ENCODE measurements around the gene KRTAP4-3.
"Not testable (repeated sequence)": the region's sequence is repeated elsewhere in the genome, so short reads cannot be mapped to it uniquely, and the experiment has no call there.

Gene KRTAP4-3

DNA sequence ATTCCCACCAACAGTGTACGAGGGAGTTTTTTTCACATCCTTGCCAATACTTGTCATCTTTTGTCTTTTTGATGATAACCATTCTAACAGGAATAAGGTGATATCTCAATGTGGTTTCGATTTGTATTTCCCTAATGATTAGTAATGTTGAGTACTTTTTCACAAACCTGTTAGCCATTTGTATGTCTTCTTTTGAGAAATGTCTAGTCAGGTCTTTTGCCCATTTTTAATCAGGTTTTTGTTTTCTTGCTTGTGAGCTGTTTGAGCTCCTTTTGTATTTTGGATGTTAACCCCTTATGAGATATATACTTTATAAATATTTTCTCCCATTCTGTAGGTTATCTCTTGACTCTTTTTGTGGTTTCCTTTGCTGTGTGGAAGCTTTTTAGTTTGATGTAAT lies 16.5 kb downstream of the KRTAP4-3 start:
- no peak for DNase-seq (ENCODE audit: low spot score)

DNA sequence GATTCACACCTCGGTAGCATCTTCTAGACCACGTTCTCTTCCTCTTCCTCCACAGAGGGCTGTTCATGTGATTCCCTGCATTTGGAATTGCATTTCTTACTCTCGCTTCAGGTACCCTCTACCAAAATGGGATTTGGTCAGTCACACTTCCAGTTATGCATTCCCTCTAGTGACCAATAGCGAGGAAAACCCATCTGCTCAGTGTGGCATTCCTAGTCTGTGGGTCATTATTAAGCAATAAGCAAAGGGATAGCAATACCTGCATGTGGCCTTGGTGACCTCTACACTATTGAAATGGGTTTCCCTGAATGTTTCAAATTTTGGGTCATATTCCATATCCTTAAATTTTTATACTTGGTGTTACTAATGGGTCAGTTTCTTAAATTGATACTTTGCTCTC lies 18.0 kb downstream of the KRTAP4-3 start:
- DNase-seq (ENCODE audit: low spot score), result no peak

DNA sequence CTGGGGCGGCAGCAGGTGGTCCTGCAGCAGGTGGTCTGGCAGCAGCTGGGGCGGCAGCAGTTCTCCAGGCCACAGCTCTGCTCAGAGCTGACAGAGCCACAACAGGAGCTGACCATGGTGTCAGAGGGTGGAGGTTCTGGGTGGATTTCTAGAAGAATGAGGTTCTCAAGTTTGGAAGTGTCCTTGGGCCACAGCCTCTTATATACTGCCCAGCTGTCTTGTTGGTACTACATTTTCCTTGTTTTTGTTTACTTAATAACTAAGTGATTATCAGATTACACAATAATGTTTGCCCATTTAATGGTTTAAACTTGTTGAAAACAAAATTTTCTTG lies 18.4 kb downstream of the KRTAP4-3 start, which contains the start of gene KRTAP4-5:
Gene KRTAP4-5, minus strand, starts transcription at position 174 of the 334 bp plus-strand sequence. Its CDS starts 58 bp downstream, at position 116.
- no peak for DNase-seq (ENCODE audit: low spot score)

DNA sequence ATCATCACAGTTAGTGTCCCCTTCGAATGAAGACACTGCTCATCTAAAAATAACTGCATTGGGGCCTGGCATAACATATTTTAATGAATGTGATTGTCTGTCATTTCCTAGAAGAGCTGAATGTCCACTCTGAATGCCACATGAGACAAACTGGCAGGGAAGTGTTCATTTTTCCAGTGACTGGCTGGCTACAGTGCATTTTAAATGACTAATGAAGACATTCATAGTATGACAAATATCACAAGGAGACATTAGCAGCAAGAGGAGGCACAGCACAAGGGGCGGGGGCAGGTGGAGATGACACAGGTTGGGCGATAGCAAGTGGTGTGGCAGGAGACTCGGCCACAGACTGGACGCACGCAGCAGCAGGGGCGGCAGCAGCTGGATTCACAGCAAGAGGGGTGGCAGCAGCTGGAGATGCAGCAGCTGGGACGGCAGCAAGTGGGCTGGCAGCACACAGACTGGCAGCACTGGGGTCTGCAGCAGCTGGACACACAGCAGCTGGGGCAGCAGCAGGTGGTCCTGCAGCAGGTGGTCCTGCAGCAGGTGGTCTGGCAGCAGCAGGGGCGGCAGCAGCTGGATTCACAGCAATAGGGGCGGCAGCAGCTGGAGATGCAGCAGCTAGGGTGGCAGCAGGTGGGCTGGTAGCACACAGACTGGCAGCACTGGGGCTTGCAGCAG lies 18.9 kb downstream of the KRTAP4-3 start:
- not testable (repeated sequence) for DNase-seq (ENCODE audit: low spot score)

DNA sequence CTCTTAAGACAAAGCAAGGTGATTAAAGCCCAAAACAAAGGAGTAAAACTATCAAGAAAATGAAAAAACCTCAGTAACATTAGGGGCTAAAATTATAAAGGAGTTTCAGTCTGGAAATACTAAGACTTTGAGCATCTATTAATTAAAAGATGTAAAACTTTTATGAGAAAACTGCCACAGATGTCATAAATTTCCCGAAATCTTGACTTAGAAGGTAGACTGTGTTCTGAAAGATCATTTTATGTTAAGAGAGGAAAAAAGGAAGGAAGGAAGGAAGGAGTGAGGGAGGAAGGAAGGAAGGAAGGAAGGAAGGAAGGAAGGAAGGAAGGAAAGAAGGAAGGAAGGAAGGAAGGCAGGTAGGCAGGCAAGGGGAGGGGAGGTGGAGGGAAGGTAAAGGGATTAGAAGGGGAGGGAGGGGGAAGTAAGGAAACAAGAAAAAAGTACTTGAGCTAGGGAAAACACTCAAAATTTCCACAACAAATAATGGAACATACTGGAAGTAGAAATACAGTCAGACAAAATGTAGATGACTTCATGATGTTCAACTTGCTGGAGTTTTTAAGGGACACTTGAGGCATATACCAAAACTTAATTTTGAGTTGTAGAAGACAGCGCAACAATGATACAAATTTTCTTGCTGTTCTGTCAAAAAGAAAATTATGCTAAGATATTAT lies 20.4 kb downstream of the KRTAP4-3 start:
- DNase-seq (ENCODE audit: low spot score), result no peak

DNA sequence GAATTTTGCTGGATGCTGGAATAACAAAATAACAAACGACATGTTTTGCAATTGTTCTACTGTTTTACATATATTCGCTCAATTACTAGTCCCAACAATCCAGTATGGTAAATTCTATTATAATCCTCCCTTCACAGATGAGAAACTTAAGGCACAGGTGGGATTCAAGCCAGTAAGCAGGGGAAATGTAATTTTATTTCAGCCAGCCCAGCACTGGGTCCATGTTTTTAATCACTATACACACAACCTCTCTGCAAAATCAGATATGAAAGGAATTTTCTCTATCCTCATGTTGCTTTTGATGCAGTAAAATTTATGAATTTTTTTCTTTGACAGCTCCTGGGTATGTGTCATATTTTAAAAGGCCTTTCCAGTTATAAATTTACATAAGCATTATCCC lies 22.8 kb downstream of the KRTAP4-3 start:
- no peak for DNase-seq (ENCODE audit: low spot score)

DNA sequence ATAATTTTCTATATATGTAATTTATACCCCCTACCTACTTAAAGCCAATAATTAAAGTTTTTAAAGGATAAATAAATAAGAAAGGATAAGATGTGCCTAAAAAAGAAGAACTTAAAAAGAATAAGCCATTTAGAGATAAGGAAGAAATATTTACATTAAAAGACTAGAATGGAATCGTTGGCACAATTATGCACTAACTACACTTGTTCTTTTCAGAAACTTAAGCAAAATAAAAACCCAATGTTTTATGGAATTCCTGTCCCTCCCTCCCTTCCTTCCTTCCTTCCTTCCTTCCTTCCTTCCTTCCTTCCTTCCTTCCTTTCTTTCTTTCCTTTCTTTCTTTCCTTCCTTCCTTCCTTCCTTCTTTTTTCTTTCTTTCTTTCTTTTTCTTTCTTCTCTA lies 23.2 kb downstream of the KRTAP4-3 start:
- no peak for DNase-seq (ENCODE audit: low spot score)

DNA sequence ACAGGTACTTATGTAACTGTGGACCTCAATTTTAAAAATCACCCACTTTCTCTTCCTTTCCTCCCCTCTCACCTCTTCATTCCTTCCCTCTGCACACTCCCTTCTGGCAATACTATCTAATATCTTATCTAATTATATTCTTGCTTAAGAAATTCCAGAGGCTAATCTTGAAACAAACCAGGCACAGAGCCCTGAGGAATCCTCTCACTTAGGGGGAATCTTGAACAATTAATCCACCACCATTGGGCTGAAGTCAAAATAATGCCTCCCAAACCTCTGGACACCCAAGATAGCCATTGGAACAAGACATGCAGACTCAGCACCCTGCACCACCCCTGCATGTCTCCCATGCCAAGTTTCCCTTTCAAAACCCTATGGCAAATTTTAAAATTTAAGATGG lies 26.7 kb downstream of the KRTAP4-3 start:
- DNase-seq (ENCODE audit: low spot score), result no peak

DNA sequence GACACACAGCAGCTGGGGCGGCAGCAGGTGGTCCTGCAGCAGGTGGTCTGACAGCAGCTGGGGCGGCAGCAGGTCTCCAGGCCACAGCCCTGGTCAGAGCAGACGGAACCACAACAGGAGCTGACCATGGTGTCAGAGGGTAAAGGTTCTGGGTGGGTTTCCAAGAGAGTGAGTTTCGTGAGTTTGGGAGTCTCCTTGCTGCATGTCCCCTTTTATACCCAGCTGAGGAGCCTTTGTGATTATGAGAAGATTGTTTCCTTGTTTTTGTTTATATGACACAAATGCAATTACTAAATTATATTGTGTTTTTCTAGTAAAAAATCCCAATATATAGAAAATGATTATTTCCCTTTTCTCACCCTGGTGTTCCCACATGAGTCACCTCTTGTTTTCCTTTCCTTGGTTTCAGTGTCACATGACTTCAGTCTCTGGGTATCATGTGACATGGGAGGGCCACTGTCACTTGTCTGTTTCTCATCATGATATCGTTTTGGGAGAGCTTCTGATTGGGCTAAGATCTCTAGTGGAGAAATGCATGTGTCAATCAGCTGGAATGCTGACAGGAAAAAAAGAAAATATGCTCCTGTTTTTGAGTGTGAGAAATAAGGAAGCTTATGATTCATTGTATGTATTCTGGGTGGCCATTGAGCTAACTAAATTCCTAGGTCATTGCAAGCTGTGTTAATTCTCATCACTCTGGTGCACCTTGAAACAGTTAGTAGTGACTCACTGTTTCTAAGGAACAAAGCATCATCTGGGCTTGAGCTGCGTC lies 27.5 kb downstream of the KRTAP4-3 start, which contains the start of gene KRTAP4-6:
Gene KRTAP4-6, minus strand, starts transcription at position 185 of the 772 bp plus-strand sequence. Its CDS starts 57 bp downstream, at position 128.
- no peak for DNase-seq (ENCODE audit: low spot score)

DNA sequence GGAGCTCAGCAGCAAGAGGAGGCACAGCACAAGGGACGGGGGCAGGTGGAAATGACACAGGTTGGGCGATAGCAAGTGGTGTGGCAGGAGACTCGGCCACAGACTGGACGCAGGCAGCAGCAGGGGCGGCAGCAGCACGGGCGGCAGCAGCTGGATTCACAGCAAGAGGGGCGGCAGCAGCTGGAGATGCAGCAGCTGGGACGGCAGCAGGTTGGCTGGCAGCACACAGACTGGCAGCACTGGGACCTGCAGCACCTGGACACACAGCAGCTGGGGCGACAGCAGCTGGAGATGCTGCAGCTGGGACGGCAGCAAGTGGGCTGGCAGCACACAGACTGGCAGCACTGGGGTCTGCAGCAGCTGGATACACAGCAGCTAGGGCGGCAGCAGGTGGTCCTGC lies 28.2 kb downstream of the KRTAP4-3 start:
- not testable (repeated sequence) for DNase-seq (ENCODE audit: low spot score)

DNA sequence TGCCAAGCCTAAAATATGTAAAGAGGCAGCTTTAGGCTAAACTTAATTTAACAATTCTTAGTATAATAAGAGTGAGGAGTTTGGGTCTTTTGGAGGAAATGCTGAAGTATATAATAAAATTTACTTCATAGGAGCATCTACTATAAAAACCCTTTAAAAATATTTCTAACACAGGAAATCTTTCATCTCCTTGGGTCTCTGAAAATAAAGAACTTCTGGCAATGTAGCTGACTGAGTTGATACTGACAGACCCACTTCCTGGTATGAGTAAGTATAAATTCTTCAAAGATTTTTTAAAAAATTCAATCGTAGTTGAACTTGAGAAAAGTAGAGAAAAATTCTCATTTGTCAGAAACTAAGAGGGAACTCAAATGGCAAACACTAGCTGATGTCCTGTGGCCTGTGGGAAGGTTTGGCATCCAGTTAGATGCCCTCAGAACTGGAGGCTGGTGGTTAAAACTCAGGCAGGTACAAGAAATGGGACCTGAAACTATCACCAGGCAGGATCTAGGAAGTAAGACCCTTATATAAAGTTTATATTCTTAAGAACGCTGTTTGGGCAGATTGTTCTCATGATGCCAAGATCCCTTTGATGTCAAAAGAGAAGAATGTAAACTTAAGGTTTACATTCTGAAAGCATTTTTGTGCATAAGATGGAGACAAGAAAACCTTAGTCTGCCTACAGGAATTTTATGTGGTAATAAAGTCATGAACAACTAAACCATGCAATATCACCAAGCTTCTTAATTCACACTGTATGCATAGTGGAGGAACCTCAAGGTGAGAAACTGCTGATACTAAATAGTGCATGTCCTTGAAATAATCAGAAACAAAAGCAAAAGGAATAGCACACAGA lies 33.9 kb downstream of the KRTAP4-3 start:
- DNase-seq (ENCODE audit: low spot score), result no peak

DNA sequence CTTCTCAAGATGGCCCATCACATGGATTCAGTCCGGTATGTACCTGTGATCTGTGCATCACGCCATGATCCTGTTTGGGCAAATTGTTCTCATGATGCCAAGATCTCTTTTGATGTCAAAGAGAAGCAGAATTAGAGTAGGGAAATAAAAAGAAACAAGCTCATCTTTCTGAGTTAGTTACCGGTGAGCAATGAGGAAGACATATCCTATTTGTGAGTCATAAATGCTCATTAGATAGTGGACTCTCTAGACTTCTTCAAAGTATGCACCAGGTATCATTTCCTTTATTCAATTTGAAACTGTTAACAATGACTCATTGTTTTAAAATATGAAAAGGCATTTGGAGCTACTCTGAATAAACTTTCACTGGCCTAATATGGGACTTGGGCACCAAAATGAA lies 36.0 kb downstream of the KRTAP4-3 start:
- DNase-seq (ENCODE audit: low spot score), result no peak

DNA sequence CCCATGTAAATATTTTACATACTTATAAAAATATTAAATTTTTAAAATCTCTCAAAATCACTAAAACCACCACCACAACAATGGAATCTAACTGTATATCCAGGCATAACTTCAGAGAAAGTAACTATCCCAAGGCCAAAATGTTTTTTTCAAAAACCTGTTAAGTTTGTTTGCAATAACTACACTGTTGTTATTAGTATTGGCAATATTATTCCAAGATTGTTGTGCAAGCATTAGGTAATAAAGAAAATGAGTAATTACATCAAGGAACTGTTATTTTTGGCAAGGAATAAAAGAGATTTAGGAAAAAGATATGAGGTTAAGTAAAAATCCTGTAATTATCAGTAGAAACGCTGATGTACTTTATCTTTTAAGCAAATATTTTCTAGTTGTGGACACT lies 40.6 kb downstream of the KRTAP4-3 start:
- no peak for DNase-seq (ENCODE audit: low spot score)

DNA sequence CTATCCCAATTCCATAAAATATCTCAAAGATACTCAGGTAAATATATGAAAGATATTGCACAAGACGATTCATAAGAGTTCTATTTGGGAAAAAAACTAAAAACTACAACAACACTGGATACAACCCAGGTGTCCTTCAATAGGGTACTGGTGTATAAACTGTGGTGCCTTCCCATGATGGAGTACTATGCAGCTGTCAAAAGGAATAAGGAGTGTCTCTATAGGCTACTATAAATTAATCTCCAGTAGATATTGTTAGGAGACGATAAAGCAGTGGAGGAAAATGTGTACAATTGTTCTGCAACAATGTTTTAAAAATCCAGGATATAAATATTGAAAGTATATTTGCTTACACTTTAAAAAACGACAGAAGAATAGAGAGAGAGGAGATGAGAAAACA lies 41.6 kb downstream of the KRTAP4-3 start:
- no peak for DNase-seq (ENCODE audit: low spot score)

DNA sequence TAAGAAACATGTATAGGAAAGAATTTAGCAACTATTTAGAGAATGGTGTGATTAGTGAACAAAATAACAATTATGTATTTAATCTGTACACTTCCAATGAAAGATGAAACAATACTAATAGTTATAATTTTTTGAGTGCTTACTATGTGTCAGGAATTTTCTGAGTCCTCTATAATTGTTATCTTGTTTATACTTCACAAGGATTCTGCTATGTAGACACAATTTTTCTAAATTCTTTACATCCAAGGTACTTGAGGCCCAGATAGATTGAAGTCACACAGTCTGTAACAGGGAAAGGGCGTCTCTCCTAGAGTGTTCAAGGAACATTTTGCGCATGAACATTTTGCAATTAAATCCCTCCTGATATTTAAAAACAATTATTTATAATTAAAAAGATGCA lies 43.0 kb downstream of the KRTAP4-3 start:
- DNase-seq (ENCODE audit: low spot score), result no peak

DNA sequence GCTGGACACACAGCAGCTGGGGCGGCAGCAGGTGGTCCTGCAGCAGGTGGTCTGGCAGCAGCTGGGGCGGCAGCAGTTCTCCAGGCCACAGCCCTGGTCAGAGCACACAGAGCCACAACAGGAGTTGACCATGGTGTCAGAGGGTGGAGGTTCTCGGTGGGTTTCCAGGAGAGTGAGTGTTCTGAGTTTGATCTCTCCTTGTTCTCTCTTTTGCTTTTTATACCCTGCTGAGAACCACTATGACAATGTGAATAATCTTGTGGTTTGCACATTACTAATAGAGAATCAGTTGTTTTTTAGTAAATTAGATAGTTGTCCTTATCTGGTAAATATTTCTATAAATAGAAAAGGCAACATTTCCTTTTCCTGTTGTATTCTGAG lies 44.0 kb downstream of the KRTAP4-3 start, which contains the start of gene KRTAP4-12:
Gene KRTAP4-12, minus strand, starts transcription at position 192 of the 381 bp plus-strand sequence. Its CDS starts 60 bp downstream, at position 132.
- not testable (repeated sequence) for DNase-seq (ENCODE audit: low spot score)

DNA sequence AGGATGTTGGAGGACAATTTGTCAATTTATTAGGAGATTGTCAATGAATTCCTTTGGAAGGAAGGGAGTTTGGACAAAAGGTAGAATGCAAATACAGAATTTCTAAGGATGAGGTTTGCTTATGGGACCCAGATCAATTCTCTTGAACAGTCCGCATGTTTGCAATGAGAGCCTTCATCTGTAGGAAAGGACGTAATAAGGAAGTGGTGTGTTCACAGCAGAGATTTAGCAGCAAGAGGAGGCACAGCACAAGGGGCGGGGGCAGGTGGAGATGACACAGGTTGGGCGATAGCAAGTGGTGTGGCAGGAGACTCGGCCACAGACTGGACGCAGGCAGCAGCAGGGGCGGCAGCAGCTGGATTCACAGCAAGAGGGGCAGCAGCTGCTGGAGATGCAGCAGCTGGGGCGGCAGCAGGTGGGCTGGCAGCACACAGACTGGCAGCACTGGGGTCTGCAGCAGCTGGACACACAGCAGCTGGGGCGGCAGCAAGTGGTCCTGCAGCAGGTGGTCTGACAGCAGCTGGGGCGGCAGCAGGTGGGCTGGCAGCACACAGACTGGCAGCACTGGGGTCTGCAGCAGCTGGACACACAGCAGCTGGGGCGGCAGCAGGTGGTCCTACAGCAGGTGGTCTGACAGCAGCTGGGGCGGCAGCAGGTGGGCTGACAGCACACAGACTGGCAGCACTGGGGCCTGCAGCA lies 44.6 kb downstream of the KRTAP4-3 start:
- DNase-seq (ENCODE audit: low spot score), result not testable (repeated sequence)

DNA sequence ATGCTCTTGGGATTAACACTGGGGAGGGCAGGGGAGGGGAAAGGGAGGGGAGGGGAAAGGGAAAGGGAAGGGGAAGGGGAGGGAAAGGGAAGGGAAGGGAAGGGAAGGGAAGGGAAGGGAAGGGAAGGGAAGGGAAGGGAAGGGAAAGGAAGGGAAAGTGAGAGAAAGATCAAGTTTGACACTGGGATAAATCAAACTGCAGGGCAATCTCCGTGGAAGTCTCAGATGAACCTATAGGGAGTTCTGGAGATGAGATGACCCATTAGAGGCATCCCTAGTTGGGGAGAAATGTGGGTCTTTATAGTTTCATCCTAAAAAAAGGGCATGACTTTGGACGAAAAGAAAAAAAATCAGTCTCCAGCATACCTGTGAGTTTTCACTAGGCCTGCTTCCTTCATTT lies 46.3 kb downstream of the KRTAP4-3 start:
- no peak for DNase-seq (ENCODE audit: low spot score)

DNA sequence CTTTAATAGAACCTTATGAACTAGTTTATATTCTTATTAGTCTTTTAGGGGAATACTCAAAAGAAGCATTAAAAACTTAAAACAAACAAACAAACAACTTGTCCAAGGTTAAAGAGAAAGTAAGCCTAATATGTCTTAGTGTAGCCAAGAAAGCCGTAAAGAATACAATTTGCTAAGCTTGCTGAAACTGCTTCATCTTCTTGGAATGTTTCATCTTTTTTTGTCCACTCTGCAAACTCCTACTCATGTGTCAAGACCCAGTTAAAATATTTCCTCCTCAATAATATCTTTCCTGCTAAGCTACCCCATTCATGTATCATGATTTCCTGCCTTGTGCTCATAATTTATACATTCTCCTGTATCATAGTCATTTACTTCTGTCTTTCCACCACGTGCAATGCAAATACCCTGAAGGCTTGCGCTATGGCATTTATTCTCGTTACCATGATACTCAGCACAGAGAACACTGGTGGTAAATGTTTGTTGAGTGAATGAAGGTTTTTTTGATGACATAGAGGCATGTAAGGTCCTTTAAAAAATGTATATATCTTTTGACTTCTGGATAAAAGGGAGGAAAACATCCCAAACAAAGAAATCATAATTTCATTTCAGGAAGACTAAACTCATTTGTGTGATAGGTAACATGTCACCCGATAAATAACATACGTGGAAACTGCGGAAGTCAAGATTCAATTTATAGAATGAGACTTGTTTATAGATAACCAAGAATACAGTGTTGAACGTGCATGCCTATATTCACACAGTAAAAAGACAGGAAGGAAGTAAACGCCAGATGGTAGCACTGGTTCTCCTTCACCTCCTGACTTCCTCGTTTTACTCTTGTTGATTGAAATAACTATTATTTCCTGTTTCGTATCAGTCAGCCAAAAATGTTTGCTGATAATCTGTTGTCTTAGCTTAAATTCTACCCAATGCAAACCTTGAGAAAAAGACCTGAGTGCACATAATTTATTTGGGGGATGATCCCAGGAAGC lies 48.0 kb downstream of the KRTAP4-3 start:
- peak; percentile 13 for DNase-seq (ENCODE audit: low spot score)

DNA sequence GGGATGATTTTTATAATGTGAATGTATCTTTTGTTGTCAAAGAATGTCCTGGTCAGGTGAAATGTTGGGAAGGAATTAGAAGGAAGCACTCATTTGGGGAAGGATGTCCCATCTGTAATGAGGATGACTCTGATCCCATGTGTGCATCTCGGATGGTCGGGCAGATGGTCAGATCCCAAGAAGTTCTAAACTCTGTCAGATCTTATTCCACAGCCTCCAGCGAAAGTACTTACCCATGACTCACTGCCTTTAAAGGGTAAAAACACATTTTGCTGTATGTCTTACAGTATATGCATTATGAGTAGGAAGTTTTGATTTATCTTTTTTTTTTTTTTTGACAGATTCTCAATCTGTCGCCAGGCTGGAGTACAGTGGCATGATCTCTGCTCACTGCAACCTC lies 49.3 kb downstream of the KRTAP4-3 start:
- no peak for DNase-seq (ENCODE audit: low spot score)

Data from CD4-positive, alpha-beta T cell treated with Interleukin-15 for 4 hours (primary cell).